ENCODE results near the gene DUOX2. TPM values are rescaled to one million over a fixed set of nuclear protein-coding genes. Genes with fewer than 3 reads are reported as not detected.

The DUOX2 gene
- total RNA-seq, 4 donors from 2014 or later: 0.68 to 23.8 (median 1.9) TPM

- Histone ChIP-seq H3K4me1 (peaks cover 10 to 24% (median 13%) of the 10 kb centered on the region in 4 donors), H3K36me3 (no peaks in the 10 kb centered on the region), H3K27me3 (peaks cover 77% of the 10 kb centered on the region), H3K27ac (no peak overlapping the region), H3K9me3 (no peaks in the 10 kb centered on the region), H3K4me3 (no peak overlapping the region)
- intact Hi-C loops (cut with DNase I; ENCODE audit: low total_unique reads) (loop anchor here (2.0 kb wide), 1 partner anchor 60 kb away; no protein-coding TSS in a partner anchor), in situ Hi-C loops (cut with MboI; ENCODE audit: low pct_ligation_motif_present in 1 of 4, low pct_unique_long_range_greater_than_20kb in 1 of 4, low sequenced_read_pairs in 3 of 4) (loop anchor here in 1 of 4 donors (25.0 kb wide), 1 partner anchor 157 kb away; the partner anchor contains the start of gene TERB2)
- TF ChIP-seq POLR2AphosphoS5 (IDR thresholded peaks at IDR 0.05) (no peak), EP300 (IDR thresholded peaks at IDR 0.05; ENCODE audit: low read depth) (no peak)
- DNase-seq: no peak
- 75% methylated on average over 5 of the region's 5 CpGs; no CpG with 5 or more reads in 1 of the 2 donors for WGBS, 2 donors (ENCODE audit: low coverage in 1 of 2)
These were observed 5.0 kb upstream of the DUOX2 start for GRCh38 chr15:45118996-45119395.

- in situ Hi-C loops (cut with MboI; ENCODE audit: low pct_ligation_motif_present in 1 of 4, low pct_unique_long_range_greater_than_20kb in 1 of 4, low sequenced_read_pairs in 3 of 4) (loop anchor here in 1 of 4 donors (25.0 kb wide), 1 partner anchor 156 kb away; the partner anchor contains the start of gene TERB2), intact Hi-C loops (cut with DNase I; ENCODE audit: low total_unique reads) (loop anchor here (2.0 kb wide), 1 partner anchor 61 kb away; no protein-coding TSS in a partner anchor)
- peak; percentile 89 for DNase-seq
- Histone ChIP-seq H3K4me1 (peaks cover 10 to 26% (median 18%) of the 10 kb centered on the region in 4 donors), H3K4me3 (peak overlapping the region in 1 of 4 donors; percentile 27), H3K36me3 (no peaks in the 10 kb centered on the region), H3K27ac (no peak overlapping the region), H3K9me3 (no peaks in the 10 kb centered on the region), H3K27me3 (peaks cover 78% of the 10 kb centered on the region)
- TF ChIP-seq, protein P1, sequence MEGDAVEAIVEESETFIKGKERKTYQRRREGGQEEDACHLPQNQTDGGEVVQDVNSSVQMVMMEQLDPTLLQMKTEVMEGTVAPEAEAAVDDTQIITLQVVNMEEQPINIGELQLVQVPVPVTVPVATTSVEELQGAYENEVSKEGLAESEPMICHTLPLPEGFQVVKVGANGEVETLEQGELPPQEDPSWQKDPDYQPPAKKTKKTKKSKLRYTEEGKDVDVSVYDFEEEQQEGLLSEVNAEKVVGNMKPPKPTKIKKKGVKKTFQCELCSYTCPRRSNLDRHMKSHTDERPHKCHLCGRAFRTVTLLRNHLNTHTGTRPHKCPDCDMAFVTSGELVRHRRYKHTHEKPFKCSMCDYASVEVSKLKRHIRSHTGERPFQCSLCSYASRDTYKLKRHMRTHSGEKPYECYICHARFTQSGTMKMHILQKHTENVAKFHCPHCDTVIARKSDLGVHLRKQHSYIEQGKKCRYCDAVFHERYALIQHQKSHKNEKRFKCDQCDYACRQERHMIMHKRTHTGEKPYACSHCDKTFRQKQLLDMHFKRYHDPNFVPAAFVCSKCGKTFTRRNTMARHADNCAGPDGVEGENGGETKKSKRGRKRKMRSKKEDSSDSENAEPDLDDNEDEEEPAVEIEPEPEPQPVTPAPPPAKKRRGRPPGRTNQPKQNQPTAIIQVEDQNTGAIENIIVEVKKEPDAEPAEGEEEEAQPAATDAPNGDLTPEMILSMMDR (IDR thresholded peaks at IDR 0.05): peak; percentile 90 to 95 (median 92)
- TF ChIP-seq POLR2A (IDR thresholded peaks at IDR 0.05): no peak
- no peak for TF ChIP-seq EP300 (IDR thresholded peaks at IDR 0.05; ENCODE audit: low read depth)
- WGBS, 2 donors (ENCODE audit: low coverage in 1 of 2): 0 to 3% methylated on average over 6 to 14 of the region's 14 CpGs
These were observed 4.2 kb upstream of the DUOX2 start for GRCh38 chr15:45118131-45118588.

- intact Hi-C loops (cut with DNase I; ENCODE audit: low total_unique reads): loop anchor here (2.0 kb wide), 1 partner anchor 61 kb away; no protein-coding TSS in a partner anchor
- H3K4me3 ChIP-seq: peak overlapping the region in 1 of 4 donors; percentile 33
- TF ChIP-seq POLR2AphosphoS5 (IDR thresholded peaks at IDR 0.05): no peak
- TF ChIP-seq, protein P1 (IDR thresholded peaks at IDR 0.05): no peak
- no peak for TF ChIP-seq EP300 (IDR thresholded peaks at IDR 0.05; ENCODE audit: low read depth)
- no peak for TF ChIP-seq POLR2A (IDR thresholded peaks at IDR 0.05)
- H3K27me3 ChIP-seq: peaks cover 80% of the 10 kb centered on the region
- DNase-seq: no peak
- in situ Hi-C loops (cut with MboI; ENCODE audit: low pct_ligation_motif_present in 1 of 4, low pct_unique_long_range_greater_than_20kb in 1 of 4, low sequenced_read_pairs in 3 of 4): loop anchor here in 1 of 4 donors (25.0 kb wide), 1 partner anchor 155 kb away; the partner anchor contains the start of gene TERB2
- 59% methylated on average over 33 of the region's 33 CpGs; no CpG with 5 or more reads in 1 of the 2 donors for WGBS, 2 donors (ENCODE audit: low coverage in 1 of 2)
- no peaks in the 10 kb centered on the region for H3K9me3 ChIP-seq
- H3K36me3 ChIP-seq: no peaks in the 10 kb centered on the region
- H3K27ac ChIP-seq: no peak overlapping the region
- peaks cover 14 to 33% (median 24%) of the 10 kb centered on the region in 4 donors for H3K4me1 ChIP-seq
These were observed 3.5 kb upstream of the DUOX2 start for GRCh38 chr15:45117308-45118130.

DNA sequence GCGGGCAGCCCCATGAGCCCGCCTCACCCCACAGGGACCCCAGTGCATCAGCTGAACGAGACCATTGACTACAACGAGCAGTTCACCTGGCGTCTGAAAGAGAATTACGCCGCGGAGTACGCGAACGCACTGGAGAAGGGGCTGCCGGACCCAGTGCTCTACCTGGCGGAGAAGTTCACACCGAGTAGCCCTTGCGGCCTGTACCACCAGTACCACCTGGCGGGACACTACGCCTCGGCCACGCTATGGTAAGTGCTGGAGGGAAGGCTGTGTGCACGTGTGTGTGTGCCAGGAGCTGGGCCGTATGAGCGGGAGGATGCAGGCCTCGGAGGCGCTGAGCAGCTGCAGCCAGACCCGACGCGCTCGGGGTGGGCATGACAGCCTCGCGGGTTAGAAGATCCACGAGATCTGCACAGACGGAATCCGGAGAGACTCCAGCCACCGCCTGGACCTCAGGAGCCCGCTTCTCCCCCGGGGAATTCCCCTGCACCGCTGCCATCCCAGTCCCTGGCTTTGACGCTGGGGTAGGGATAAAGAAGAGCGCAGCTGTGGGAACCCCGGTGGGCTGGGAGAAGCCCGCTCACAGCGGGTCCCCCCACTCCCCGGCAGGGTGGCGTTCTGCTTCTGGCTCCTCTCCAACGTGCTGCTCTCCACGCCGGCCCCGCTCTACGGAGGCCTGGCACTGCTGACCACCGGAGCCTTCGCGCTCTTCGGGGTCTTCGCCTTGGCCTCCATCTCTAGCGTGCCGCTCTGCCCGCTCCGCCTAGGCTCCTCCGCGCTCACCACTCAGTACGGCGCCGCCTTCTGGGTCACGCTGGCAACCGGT is 2.7 kb upstream of the DUOX2 start:
- TF ChIP-seq POLR2AphosphoS5 (IDR thresholded peaks at IDR 0.05) (no peak), POLR2A (IDR thresholded peaks at IDR 0.05) (no peak), EP300 (IDR thresholded peaks at IDR 0.05; ENCODE audit: low read depth) (no peak)
- H3K36me3 ChIP-seq: no peaks in the 10 kb centered on the region
- H3K4me1 ChIP-seq: peaks cover 14 to 36% (median 24%) of the 10 kb centered on the region in 4 donors
- no peak for DNase-seq
- 51% methylated on average over 62 of the region's 65 CpGs; no CpG with 5 or more reads in 1 of the 2 donors for WGBS, 2 donors (ENCODE audit: low coverage in 1 of 2)
- no peak overlapping the region for H3K27ac ChIP-seq
- H3K9me3 ChIP-seq: no peaks in the 10 kb centered on the region
- in situ Hi-C loops (cut with MboI; ENCODE audit: low pct_ligation_motif_present in 1 of 4, low pct_unique_long_range_greater_than_20kb in 1 of 4, low sequenced_read_pairs in 3 of 4): loop anchor here in 1 of 4 donors (25.0 kb wide), 1 partner anchor 154 kb away; the partner anchor contains the start of gene TERB2
- peak overlapping the region in 1 of 4 donors; percentile 33 for H3K4me3 ChIP-seq
- intact Hi-C loops (cut with DNase I; ENCODE audit: low total_unique reads): no loop called here
- H3K27me3 ChIP-seq: peaks cover 83% of the 10 kb centered on the region

Data from transverse colon (tissue), 4 donors.